T follicular helper cell (primary cell): Measurements from ENCODE around the gene HIVEP2.

Source experiments
- DNase-seq: peaks from one replicate; pipeline ENCODE4 v3.0.0-alpha.2; 2020; ENCODE audit warnings: low read depth

HIVEP2 gene

GRCh38 chr6:142946181-142946923, 1.4 kb upstream of the HIVEP2 start:
- peak; percentile 95 for DNase-seq

GRCh38 chr6:142945446-142946180, 637 bp upstream of the HIVEP2 start:
- DNase-seq: peak; percentile 69

- DNase-seq: peak; percentile 92
These were observed 590 bp downstream of the HIVEP2 start for GRCh38 chr6:142944124-142945048.

GRCh38 chr6:142943711-142944123, 1.3 kb downstream of the HIVEP2 start:
- peak; percentile 24 for DNase-seq

- no peak for DNase-seq
These were observed 2.2 kb downstream of the HIVEP2 start for GRCh38 chr6:142942805-142943227.

- DNase-seq: no peak
These were observed 2.7 kb downstream of the HIVEP2 start for GRCh38 chr6:142942238-142942637.

GRCh38 chr6:142941018-142941417, 4.0 kb downstream of the HIVEP2 start:
- no peak for DNase-seq

GRCh38 chr6:142940487-142940886, 4.5 kb downstream of the HIVEP2 start:
- DNase-seq: no peak

GRCh38 chr6:142938510-142938909, 6.5 kb downstream of the HIVEP2 start:
- DNase-seq: no peak

- no peak for DNase-seq
These were observed 7.0 kb downstream of the HIVEP2 start for GRCh38 chr6:142937986-142938385.

- DNase-seq: no peak
These were observed 9.1 kb downstream of the HIVEP2 start for GRCh38 chr6:142935553-142936517.

- DNase-seq: no peak
These were observed 10.4 kb downstream of the HIVEP2 start for GRCh38 chr6:142934599-142934998.

GRCh38 chr6:142934106-142934505, 10.9 kb downstream of the HIVEP2 start:
- DNase-seq: no peak

GRCh38 chr6:142933701-142934100, 11.3 kb downstream of the HIVEP2 start:
- no peak for DNase-seq

- no peak for DNase-seq
These were observed 12.1 kb downstream of the HIVEP2 start for GRCh38 chr6:142932889-142933288.

GRCh38 chr6:142929751-142930358, 15.1 kb downstream of the HIVEP2 start:
- no peak for DNase-seq

- no peak for DNase-seq
These were observed 17.1 kb downstream of the HIVEP2 start for GRCh38 chr6:142927904-142928303.

- DNase-seq: no peak
These were observed 17.8 kb downstream of the HIVEP2 start for GRCh38 chr6:142927271-142927580.

- peak; percentile 67 for DNase-seq
These were observed 18.3 kb downstream of the HIVEP2 start for GRCh38 chr6:142926494-142927270.

- DNase-seq: no peak
These were observed 18.8 kb downstream of the HIVEP2 start for GRCh38 chr6:142926177-142926493.
